Measurements from ENCODE around the gene FAF1. TPM values are rescaled to one million over a fixed set of nuclear protein-coding genes. Genes with fewer than 3 reads are reported as not detected.

Gene FAF1
- total RNA-seq, 1 experiment from 2014 or later: 73.2 TPM

DNA sequence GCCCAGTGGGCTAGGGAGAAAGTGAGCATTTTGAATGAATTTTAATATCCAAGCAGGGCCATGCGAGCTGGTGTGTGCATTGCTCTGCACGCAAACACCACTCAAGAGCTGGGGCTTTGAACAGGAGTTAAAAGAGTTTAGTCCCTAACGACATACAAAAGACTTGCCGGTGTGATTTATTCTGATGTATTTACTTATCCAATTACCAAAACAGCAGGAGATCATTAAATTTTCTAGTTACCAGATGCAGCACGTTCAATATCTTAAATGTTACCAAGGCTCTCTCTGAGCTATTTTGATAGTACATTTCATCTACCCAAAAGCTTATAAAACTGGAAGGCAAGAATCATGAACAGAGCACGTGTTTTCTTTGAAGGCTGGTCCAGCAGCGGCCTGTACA lies 506.8 kb downstream of the FAF1 start:
- H3K4me2 ChIP-seq (ENCODE audit: low read length): no peak overlapping the region
- no peak overlapping the region for H3K4me3 ChIP-seq (replicated peaks in 1 of 2; ENCODE audit: low read depth in 1 of 2, low read length in 2 of 2)
- ChIA-PET RAD21 (ENCODE audit: low non-redundant PET in 1 of 2, low total read pairs in 2 of 2, uncharacterized antibody in 2 of 2, unreplicated experiment in 2 of 2) (no interaction called here), CTCF (no interaction called here), POLR2A (no interaction called here)
- ATAC-seq (no peak), DNase-seq (ENCODE audit: low read depth, low spot score) (no peak)
- intact Hi-C loops (cut with micrococcal nuclease): no loop called here
- H3K9me3 ChIP-seq (ENCODE audit: control insufficient read depth in 1 of 2, insufficient read depth in 1 of 2, low read depth in 1 of 2, low read length in 2 of 2): no peaks in the 10 kb centered on the region
- H2AFZ ChIP-seq (ENCODE audit: low read depth, low read length, poor library complexity, severe bottlenecking): no peak overlapping the region
- H3K79me2 ChIP-seq (ENCODE audit: insufficient read depth, low read length): no peaks in the 10 kb centered on the region
- no peaks in the 10 kb centered on the region for H3K4me1 ChIP-seq (ENCODE audit: control insufficient read depth in 1 of 2, insufficient read depth in 2 of 2, low read length in 2 of 2)
- no peak overlapping the region for H3K27ac ChIP-seq (ENCODE audit: low read depth, low read length)
- H4K20me1 ChIP-seq (ENCODE audit: insufficient read depth): no peaks in the 10 kb centered on the region
- no TSS peak for BruUV-seq (replicated peaks)
- no peak for TF ChIP-seq SRF (IDR thresholded peaks at IDR 0.05; ENCODE audit: low read depth)
- TF ChIP-seq CEBPB (IDR thresholded peaks at IDR 0.05; ENCODE audit: low read depth): no peak
- TF ChIP-seq, protein P1, sequence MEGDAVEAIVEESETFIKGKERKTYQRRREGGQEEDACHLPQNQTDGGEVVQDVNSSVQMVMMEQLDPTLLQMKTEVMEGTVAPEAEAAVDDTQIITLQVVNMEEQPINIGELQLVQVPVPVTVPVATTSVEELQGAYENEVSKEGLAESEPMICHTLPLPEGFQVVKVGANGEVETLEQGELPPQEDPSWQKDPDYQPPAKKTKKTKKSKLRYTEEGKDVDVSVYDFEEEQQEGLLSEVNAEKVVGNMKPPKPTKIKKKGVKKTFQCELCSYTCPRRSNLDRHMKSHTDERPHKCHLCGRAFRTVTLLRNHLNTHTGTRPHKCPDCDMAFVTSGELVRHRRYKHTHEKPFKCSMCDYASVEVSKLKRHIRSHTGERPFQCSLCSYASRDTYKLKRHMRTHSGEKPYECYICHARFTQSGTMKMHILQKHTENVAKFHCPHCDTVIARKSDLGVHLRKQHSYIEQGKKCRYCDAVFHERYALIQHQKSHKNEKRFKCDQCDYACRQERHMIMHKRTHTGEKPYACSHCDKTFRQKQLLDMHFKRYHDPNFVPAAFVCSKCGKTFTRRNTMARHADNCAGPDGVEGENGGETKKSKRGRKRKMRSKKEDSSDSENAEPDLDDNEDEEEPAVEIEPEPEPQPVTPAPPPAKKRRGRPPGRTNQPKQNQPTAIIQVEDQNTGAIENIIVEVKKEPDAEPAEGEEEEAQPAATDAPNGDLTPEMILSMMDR (IDR thresholded peaks at IDR 0.05 in 2 of 3, conservative IDR thresholded peaks at IDR 0.05 in 1 of 3; ENCODE audit: borderline replicate concordance in 1 of 3, insufficient read depth in 1 of 3, low read depth in 2 of 3, low read length in 2 of 3): no peak
- H3K27me3 ChIP-seq (ENCODE audit: insufficient read depth, low read length): no peaks in the 10 kb centered on the region
- no peak overlapping the region for H3K9ac ChIP-seq (ENCODE audit: low read length)
- no peaks in the 10 kb centered on the region for H3K9me2 ChIP-seq (ENCODE audit: insufficient read depth)
- H3K36me3 ChIP-seq (ENCODE audit: control insufficient read depth in 1 of 2, insufficient read depth in 2 of 2, low read length in 2 of 2): no peaks in the 10 kb centered on the region

DNA sequence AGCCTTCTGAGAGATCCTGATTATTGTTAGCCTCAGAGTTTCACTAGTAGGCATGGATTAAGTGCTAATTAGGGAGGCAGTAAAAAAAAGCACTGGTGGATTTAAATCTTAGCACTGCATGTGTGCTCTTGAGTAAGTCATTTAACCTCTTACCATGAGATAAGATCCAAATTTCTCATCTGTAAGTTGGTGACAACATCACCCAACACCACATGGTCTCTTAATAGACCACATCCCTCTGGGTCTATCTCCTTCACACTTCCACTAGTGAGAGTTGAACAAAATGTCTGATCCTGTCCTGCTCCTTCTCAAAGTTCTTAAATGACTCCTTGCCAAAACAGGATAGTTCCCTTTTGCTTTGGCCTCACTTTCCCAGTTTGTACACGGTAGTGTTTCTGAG lies 507.4 kb downstream of the FAF1 start:
- H3K9me3 ChIP-seq (ENCODE audit: control insufficient read depth in 1 of 2, insufficient read depth in 1 of 2, low read depth in 1 of 2, low read length in 2 of 2): no peaks in the 10 kb centered on the region
- no peaks in the 10 kb centered on the region for H3K9me2 ChIP-seq (ENCODE audit: insufficient read depth)
- no peak overlapping the region for H3K27ac ChIP-seq (ENCODE audit: low read depth, low read length)
- H3K36me3 ChIP-seq (ENCODE audit: control insufficient read depth in 1 of 2, insufficient read depth in 2 of 2, low read length in 2 of 2): no peaks in the 10 kb centered on the region
- H3K9ac ChIP-seq (ENCODE audit: low read length): no peak overlapping the region
- H3K27me3 ChIP-seq (ENCODE audit: insufficient read depth, low read length): no peaks in the 10 kb centered on the region
- POLR2A ChIA-PET: no interaction called here
- ATAC-seq: no peak
- H4K20me1 ChIP-seq (ENCODE audit: insufficient read depth): no peaks in the 10 kb centered on the region
- no peak overlapping the region for H3K4me2 ChIP-seq (ENCODE audit: low read length)
- no peak overlapping the region for H3K4me3 ChIP-seq (replicated peaks in 1 of 2; ENCODE audit: low read depth in 1 of 2, low read length in 2 of 2)
- no peak for DNase-seq (ENCODE audit: low read depth, low spot score)
- CTCF ChIA-PET: no interaction called here
- RAD21 ChIA-PET (ENCODE audit: low non-redundant PET in 1 of 2, low total read pairs in 2 of 2, uncharacterized antibody in 2 of 2, unreplicated experiment in 2 of 2): no interaction called here
- no peaks in the 10 kb centered on the region for H3K4me1 ChIP-seq (ENCODE audit: control insufficient read depth in 1 of 2, insufficient read depth in 2 of 2, low read length in 2 of 2)
- no TSS peak for BruUV-seq (replicated peaks)
- intact Hi-C loops (cut with micrococcal nuclease): no loop called here
- no peak overlapping the region for H2AFZ ChIP-seq (ENCODE audit: low read depth, low read length, poor library complexity, severe bottlenecking)
- no peak for TF ChIP-seq EZH2phosphoT487 (IDR thresholded peaks at IDR 0.05; ENCODE audit: borderline replicate concordance)
- TF ChIP-seq, protein P2, sequence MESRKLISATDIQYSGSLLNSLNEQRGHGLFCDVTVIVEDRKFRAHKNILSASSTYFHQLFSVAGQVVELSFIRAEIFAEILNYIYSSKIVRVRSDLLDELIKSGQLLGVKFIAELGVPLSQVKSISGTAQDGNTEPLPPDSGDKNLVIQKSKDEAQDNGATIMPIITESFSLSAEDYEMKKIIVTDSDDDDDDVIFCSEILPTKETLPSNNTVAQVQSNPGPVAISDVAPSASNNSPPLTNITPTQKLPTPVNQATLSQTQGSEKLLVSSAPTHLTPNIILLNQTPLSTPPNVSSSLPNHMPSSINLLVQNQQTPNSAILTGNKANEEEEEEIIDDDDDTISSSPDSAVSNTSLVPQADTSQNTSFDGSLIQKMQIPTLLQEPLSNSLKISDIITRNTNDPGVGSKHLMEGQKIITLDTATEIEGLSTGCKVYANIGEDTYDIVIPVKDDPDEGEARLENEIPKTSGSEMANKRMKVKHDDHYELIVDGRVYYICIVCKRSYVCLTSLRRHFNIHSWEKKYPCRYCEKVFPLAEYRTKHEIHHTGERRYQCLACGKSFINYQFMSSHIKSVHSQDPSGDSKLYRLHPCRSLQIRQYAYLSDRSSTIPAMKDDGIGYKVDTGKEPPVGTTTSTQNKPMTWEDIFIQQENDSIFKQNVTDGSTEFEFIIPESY (IDR thresholded peaks at IDR 0.05; ENCODE audit: extremely low read depth, insufficient replicate concordance, low read length): no peak
- TF ChIP-seq POLR2A (IDR thresholded peaks at IDR 0.05; ENCODE audit: borderline replicate concordance, extremely low read depth, insufficient read depth, insufficient read length): no peak
- TF ChIP-seq EZH2 (IDR thresholded peaks at IDR 0.05): no peak
- TF ChIP-seq, protein P3, sequence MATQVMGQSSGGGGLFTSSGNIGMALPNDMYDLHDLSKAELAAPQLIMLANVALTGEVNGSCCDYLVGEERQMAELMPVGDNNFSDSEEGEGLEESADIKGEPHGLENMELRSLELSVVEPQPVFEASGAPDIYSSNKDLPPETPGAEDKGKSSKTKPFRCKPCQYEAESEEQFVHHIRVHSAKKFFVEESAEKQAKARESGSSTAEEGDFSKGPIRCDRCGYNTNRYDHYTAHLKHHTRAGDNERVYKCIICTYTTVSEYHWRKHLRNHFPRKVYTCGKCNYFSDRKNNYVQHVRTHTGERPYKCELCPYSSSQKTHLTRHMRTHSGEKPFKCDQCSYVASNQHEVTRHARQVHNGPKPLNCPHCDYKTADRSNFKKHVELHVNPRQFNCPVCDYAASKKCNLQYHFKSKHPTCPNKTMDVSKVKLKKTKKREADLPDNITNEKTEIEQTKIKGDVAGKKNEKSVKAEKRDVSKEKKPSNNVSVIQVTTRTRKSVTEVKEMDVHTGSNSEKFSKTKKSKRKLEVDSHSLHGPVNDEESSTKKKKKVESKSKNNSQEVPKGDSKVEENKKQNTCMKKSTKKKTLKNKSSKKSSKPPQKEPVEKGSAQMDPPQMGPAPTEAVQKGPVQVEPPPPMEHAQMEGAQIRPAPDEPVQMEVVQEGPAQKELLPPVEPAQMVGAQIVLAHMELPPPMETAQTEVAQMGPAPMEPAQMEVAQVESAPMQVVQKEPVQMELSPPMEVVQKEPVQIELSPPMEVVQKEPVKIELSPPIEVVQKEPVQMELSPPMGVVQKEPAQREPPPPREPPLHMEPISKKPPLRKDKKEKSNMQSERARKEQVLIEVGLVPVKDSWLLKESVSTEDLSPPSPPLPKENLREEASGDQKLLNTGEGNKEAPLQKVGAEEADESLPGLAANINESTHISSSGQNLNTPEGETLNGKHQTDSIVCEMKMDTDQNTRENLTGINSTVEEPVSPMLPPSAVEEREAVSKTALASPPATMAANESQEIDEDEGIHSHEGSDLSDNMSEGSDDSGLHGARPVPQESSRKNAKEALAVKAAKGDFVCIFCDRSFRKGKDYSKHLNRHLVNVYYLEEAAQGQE (IDR thresholded peaks at IDR 0.05; ENCODE audit: low read depth): no peak
- TF ChIP-seq JUND (IDR thresholded peaks at IDR 0.05): no peak
- no peak for TF ChIP-seq MAX (IDR thresholded peaks at IDR 0.05)
- no peaks in the 10 kb centered on the region for H3K79me2 ChIP-seq (ENCODE audit: insufficient read depth, low read length)
